ENCODE results near the gene PRSS38.
"Not testable (repeated sequence)": the region's sequence is repeated elsewhere in the genome, so short reads cannot be mapped to it uniquely, and the experiment has no call there.

PRSS38 gene

DNA sequence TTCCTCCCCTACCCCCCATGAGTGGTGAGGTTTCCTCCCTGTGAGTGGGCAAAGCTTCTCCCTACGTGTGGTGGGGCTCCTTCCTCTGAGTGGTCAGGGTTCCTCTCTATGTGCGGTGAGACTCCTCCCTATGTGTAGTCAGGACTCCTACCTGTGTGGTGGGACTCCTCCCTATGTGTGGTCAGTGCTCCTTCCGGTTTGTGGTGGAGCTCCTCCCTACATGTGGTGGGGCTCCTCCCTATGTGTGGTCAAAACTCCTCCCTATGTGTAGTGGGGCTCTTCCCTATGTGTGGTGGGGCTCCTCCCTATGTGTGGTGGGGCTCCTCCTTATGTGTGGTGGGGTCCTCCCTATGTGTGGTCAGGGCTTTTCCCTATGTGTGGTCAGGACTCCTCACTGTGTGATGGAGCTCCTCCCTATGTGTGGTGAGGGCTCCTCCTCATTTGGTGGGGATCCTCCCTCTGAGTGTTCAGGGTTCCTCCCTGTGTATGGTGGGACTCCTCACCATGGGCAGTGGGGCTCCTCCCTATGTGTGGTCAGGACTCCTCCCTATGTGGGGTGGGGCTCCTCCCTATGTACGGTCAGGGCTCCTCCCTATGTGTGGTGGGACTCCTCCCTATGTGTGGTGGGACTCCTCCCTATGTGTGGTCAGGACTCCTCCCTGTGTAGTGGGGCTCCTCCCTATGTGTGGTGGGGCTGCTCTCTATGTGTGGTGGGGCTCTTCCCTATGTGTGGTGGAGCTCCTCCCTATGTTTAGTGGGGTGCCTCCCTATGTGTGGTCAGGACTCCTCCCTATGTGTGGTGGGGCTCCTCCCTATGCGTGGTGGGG is 29.1 kb downstream of the PRSS38 start:
- no peak for DNase-seq (ENCODE audit: low read depth in 1 of 2, low spot score in 1 of 2)

DNA sequence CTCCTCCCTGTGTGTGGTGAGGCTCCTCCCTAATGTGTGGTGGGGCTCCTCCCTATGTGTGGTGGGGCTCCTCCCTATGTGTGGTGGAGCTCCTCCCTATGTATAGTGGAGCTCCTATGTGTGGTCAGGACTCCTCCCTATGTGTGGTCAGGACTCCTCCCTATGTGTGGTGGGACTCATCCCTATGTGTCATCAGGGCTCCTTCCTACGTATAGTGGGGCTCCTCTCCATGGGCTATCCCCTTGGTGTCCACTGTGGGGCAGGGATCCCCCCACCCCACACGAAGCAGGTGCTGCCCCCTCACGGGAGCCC is 29.6 kb downstream of the PRSS38 start:
- DNase-seq (ENCODE audit: low read depth in 1 of 2, low spot score in 1 of 2): no peak

DNA sequence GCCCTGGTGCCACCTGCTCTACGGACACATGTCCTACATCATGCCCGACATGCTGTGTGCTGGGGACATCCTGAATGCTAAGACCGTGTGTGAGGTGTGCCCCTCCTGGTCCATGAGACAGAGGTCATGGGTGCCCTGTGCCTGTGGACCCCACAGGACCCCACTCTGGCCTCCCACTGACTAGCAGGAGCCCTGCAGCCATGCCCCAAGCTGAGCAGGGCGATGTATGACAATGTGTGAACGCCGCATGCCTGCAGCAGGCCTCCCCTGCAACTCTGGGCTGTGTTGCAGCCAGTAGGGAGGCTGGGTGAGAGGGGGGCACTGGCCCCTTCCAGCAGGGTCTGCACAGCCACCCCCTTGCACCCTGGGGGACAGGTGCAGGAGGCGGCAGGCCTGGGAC is 30.0 kb downstream of the PRSS38 start:
- no peak for DNase-seq (ENCODE audit: low read depth in 1 of 2, low spot score in 1 of 2)

DNA sequence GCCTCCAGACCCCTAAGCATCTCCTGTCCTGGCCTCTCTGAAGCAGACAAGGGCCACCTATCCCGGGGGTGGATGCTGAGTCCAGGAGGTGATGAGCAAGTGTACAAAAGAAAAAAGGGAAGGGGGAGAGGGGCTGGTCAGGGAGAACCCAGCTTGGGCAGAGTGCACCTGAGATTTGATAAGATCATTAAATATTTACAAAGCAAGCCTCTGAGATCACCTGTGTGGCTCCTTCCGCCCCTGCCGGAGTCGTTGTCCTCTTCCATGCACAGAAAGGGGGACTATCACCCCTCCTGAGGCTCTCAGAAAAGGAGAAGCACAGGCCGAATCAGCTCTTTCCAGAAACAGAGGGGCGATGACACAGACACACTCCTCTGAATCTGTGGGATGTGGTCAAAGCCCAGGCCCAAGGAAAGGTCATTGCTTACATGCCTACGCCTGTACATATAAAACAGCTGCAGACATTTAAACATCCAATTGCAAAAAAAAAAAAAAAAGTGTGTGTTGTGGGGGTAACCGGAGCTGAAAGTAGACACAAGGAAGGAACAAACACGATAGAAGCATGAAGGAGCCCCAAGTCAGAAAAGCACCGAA is 30.9 kb downstream of the PRSS38 start:
- no peak for DNase-seq (ENCODE audit: low read depth in 1 of 2, low spot score in 1 of 2)

DNA sequence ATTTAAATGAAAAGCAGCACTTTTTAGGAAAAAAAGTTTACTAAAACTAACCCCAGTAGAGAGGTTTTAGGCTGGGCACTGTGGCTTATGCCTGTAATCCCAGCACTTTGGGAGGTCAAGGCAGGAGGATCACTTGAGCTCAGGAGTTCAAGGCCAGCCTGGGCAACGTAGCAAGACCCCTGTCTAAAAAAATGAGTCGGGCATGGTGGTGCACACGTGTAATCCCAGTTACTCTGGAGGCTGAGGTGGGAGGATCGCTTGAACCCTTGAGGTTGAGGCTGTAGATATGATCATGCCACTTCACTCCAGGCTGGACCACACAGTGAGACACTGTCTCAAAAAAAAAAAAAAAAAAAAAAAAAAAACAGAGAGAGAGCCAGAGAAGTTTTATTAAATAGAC is 31.6 kb downstream of the PRSS38 start:
- not testable (repeated sequence) for DNase-seq (ENCODE audit: low read depth in 1 of 2, low spot score in 1 of 2)

DNA sequence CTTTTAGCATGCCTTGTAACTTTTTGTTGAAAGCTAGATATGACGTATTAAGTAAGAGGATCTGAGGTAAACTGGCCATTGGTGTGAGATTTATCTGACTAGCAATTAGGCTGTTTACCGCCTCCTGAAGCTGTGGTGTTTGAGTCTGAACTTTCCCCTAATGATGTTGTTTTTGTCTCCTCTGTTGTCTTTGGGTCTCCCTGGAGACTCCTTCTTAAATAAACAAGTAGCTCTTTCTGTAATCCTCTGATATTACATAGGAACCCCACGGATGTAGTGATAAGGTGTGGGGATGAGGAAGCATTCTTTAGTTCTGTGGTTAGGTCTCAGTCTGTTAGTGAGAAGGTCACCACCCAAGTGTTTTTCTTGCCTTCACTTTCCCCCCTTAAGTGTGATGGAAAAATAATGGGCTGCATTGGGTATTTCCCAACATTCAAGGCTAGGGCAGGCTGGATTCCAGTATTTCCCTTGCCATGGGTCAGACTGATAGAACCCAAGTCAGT is 33.0 kb downstream of the PRSS38 start:
- no peak for DNase-seq (ENCODE audit: low read depth in 1 of 2, low spot score in 1 of 2)

DNA sequence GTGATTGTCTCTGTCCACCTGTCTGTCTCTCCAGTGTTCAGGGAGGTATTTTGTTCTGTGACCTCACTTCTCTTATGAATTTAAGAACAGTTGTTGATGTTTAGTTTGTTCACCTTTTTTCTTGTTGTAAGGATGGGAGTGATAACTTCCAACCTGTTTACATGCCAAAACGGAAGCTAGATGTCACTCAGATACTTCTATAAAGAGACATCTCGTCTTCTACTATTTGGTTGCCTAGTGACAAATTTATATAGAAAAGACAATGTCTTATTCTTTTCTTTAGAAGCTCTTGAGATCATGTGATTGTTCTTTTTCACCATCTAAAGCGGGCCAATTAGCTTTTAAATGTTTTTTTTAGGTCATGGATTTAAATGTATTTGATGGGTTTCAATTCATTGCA is 33.8 kb downstream of the PRSS38 start:
- no peak for DNase-seq (ENCODE audit: low read depth in 1 of 2, low spot score in 1 of 2)

DNA sequence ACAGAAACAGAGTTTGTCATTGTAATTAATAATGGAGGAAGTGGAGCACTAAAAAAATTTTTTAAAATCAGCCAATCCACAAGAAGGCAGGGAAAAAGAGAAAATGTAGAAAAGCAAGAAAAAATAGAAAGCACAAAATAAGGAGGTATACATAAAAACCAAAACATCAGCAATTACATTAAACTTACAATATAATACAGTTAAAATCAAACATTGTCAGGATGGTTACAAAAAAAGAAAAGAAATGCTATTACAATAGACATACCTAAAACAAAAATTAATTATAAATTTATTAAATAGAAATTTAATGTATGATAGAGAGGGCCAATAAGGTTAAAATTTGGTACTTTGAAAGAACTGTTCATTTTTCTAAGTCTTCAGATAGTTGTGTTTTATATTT is 38.7 kb downstream of the PRSS38 start:
- no peak for DNase-seq (ENCODE audit: low read depth in 1 of 2, low spot score in 1 of 2)

DNA sequence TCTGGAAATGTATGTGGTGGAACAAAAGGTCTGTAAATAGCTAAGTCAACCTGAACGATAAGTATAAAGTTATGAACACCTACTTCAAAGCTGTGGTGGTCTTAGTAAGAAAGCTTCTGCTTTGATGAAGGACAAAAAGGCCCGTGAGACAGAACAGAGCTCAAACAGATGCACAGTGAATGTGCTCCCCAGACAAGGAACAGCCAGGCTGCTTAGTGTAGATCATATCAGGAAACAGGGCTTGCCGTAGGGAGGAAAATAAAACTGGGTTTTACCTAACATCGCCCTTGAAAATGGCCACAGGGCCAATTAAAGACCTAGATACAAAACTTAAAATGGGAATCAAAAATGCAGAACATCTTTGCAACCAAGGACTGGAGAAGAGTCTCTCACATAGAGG is 40.2 kb downstream of the PRSS38 start:
- no peak for DNase-seq (ENCODE audit: low read depth in 1 of 2, low spot score in 1 of 2)

DNA sequence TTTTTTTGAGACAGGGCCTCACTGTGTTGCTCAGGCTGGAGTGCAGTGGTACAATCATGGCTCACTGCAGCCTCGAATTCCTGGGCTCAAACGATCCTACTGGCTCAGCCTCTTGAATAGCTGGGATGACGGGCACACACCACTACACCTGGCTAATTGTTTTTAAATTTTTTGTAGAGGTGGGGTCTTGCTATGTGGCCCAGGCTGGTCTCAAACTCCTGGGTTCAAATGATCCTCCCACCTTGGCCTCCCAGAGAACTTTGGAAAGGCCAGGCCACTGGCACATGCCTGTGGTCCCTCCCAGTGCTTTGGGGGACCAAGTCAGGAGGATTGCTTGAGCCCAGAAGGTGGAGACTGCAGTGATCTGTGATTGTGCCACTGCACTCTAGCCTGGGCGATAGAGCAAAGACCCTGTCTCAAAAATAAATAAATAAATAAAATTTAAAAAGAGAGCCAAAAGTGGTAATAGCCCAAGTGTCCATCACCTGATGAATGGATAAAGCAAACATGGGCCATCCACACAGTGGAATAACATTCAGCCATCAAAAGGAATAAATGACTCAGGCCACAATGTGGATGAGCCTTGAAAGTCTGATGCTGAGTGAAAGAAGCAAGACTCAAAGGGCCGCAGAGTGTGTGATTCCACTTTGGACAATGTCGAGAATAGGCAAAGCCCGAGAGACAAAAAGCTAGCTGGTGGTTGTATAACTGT is 40.8 kb downstream of the PRSS38 start:
- DNase-seq (ENCODE audit: low read depth in 1 of 2, low spot score in 1 of 2): no peak

DNA sequence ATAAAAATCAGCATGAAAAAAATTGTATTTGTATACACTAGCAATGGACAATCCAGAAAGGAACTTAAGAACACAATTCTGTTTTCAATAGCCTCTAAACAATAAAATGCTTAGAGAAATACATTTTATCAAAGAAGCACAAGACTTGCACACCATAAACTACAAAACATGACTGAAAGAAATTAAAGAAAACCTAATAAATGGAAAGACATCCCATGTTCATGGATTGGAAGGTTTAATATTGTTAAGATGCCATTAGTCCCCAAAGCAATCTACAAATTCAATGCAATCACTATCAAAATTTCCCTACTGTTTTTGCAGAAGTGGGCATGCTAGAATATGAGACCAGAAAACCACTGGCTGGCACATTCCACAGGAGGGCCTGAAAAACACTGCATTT is 49.4 kb downstream of the PRSS38 start:
- no peak for DNase-seq (ENCODE audit: low read depth in 1 of 2, low spot score in 1 of 2)

DNA sequence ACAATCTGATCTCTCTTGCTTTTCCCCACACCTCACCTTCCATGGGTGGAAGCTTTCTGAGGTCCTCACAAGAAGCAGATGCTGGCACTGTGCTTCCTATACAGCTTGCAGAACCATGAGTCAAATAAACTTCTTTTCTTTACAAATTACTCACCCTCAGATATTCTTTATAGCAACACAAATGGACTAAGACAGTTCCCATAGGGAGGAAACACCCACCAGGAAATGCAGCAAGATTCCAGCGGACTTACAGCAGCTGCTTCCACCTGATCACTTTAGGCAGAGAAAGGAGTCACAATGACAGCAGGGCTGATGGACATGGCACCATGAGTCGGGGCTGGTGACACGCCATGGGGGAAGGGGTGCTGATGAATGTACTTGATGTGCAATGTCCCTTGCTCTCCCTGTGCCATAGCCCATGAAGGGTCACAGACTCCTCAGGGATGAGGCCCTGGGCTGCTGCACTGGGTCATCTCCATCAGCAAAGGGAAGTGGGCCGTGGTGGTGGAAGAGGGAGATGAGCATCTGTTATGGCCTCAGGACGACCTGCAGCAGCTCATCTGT is 53.9 kb downstream of the PRSS38 start:
- no peak for DNase-seq (ENCODE audit: low read depth in 1 of 2, low spot score in 1 of 2)

DNA sequence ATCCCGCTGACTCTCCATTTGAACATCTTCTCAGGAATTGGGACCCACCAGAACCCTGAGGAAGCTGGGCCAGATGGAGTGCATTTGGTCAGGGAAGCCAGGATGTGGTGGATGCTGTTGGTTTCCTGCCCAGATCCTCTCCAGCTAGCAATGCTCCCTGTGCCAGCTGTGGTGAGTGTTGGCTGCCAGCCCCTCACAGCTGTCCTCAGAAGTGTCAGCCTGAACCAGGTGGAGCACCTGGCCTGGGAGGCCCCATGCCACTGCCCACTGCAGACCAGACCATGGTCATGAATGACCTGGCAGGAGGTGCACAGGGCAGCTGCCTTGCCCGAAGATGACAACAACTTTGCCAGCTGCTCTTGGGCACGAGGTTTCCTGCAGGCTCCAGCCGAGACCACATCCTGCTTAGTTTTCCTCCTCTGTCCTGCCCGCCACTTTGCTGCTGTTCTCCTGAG is 54.4 kb downstream of the PRSS38 start:
- no peak for DNase-seq (ENCODE audit: low read depth in 1 of 2, low spot score in 1 of 2)

DNA sequence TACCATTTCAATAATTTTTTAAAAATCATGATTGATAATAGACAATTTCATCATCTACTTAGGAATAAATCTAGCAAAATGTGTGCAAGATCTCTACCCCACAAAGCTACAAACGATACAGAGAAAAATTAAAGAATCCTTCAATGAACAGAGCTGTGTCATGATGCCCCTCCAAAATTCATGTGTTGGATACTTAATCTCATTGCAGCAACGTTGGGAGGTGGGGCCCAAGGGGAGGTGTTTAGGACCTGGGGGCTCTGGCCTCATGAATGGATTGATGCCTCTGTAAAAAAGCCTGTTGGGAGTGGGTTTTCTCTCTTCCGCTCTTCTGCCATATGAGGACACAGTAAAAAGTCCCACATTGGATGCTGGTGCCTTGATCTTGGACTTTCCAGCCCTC is 54.9 kb downstream of the PRSS38 start:
- DNase-seq (ENCODE audit: low read depth in 1 of 2, low spot score in 1 of 2): no peak

DNA sequence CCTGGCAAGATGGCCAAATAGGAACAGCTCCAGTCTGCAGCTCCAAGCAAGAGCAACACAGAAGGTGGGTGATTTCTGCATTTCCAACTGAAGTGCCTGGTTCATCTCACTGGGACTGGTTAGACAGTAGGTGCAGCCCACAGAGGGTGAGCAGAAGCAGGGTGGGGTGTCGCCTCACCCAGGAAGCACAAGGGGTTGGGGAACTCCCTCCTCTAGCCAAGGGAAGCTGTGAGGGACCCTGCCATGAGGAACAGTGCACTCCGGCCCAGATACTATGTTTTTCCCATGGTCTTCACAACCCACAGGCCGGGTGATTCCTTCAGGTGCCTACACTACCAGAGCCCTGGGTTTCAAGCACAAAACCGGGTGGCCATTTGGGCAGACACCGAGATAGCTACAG is 56.4 kb downstream of the PRSS38 start:
- DNase-seq (ENCODE audit: low read depth in 1 of 2, low spot score in 1 of 2): not testable (repeated sequence)

DNA sequence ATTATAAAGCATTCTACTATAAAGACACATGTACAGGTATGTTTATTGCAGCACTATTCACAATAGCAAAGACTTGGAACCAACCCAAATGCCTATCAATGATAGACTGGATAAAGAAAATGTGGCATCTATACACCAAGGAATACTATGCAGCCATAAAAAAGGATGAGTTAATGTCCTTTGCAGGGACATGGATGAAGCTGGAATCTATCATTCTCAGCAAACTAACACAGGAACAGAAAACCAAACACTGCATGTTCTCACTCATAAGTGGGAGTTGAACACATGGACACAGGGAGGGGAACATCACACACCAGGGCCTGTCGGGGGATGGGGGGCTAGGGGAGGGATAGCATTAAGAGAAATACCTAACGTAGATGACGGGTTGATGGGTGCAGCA is 62.3 kb downstream of the PRSS38 start:
- DNase-seq (ENCODE audit: low read depth in 1 of 2, low spot score in 1 of 2): not testable (repeated sequence)

DNA sequence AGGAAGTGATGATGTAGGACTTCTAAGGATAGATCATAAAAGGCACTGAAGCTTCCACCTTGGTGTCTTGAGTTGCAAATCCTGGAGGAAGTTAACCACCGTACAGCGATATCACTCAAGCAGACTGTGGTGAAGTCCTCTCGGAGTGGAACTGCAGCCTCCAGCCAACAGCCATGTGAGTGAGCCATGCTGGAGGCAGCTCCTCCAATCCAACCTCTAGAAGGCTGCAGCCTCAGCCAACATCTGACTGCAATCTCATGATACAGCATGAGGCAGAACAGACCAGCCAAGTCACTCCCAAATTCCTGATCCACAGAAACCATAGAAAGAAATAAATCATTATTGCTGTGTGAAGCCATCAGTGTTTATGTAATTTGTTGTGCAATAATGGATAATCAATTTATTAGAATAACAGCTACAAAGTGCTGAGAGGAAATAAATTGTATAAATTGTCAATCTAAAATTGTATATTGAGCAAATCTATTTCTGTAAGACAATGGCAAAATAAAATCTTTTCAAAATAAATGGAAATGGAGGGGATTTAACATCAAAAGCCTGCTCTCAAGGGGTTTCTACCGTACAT is 65.0 kb downstream of the PRSS38 start:
- DNase-seq (ENCODE audit: low read depth in 1 of 2, low spot score in 1 of 2): no peak

DNA sequence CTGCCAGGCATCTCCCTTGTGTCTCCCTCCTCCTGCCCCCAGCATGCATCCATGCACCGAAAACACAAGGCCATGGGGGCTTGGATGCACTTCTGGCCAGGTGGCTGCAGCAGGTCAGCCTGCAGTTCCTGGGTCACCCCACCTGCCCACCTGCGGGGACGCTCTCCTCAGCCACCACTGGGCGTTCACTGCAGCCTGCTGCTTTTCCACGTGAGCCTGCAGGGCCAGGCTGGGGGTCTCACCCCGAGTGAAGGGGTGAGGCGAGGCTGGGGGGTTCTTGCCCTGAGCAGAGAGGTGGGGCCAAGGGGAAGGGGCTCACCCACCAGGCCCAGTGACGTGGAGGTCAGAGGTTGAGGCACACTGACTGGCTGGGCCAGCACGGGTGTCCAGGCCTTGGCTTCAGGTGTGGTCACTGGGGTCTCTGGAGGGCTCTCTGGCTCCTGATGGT is 67.6 kb downstream of the PRSS38 start:
- no peak for DNase-seq (ENCODE audit: low read depth in 1 of 2, low spot score in 1 of 2)

DNA sequence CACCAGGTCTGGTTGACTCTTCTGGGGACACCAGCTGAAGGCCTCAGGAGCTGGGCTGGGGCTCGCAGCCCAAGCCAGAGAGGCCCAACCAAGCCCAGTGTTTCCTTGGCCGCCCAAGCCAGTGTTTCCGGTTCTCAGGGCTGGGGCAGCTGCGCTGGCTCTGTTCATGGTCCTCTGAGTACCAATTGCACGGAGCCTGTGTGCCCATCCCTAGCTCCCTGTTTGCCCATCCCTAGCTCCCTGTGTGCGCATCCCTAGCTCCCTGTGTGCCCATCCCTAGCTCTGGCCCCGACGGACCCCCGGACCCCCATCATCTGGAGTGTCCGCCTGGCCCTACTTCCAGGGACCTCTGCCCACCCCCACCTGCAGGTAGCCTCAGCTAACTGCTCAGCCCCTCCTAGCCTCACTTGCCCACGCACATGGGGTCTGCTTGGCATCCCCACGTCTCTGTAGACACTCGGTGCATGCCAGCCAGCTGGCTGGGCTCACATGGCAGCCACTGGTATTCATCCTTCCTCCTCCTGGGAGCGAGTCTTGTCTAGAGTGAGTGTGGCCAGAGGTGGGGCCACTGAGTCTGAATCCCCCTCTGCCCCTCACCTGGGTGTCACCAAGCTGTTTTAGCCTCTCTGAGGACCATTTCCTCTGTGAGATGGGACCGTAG is 68.3 kb downstream of the PRSS38 start:
- no peak for DNase-seq (ENCODE audit: low read depth in 1 of 2, low spot score in 1 of 2)

DNA sequence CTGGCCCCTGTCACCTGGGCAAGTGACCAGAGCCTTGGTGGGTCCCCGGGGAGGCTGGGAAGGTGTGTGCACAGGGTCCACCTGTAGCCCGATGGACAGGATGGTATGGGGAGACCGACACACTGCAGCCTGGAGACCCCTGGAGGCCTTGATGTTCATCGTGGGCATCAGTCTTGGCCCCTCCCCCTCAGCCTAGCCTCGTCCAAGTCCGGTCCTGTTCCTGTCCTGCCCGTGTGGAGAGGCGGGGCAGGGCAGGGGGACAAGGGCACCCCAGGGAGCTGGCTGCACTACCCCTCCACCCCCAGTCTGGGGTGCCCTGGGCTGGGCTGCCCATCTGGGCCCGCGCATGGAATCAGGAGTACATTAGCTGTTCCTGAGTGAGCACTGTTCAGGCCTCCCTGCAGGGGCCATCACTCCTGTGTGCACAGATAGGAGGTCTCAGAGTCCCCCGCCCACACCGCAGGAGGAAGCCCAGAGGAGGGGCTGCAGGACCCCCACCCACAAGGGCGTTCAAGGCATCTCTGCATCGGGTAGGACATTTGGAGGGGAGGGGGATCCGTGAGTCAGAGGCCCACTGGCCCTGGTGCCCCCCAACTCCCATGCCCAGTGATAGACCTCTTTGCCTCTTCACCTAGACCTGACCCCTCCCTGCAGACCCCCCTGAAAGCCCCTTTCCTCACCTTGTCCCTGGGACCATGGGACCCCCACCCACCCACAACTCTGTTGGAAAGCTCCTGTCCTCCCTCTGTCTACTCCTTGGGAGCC is 69.1 kb downstream of the PRSS38 start:
- DNase-seq (ENCODE audit: low read depth in 1 of 2, low spot score in 1 of 2): no peak

All from activated CD4-positive, alpha-beta T cell treated with anti-CD3 and anti-CD28 coated beads, Interleukin-2, amount 50 U/mL, for 24 hours (primary cell).